ENCODE measurements around the gene ZC2HC1B. TPM values are rescaled to one million over a fixed set of nuclear protein-coding genes. Genes with fewer than 3 reads are reported as not detected.
"Not testable (repeated sequence)": the region's sequence is repeated elsewhere in the genome, so short reads cannot be mapped to it uniquely, and the experiment has no call there.

ZC2HC1B gene
- polyA plus RNA-seq, 1 donor = not detected

- 80% methylated on average over 1 of the region's 7 CpGs for WGBS (ENCODE audit: insufficient coverage, low lambda C conversion rate)
Observed at GRCh38 chr6:143884216-143884900, 20.1 kb downstream of the ZC2HC1B start.

GRCh38 chr6:143885116-143885515 lies 20.8 kb downstream of the ZC2HC1B start:
- Histone ChIP-seq H3K27ac (ENCODE audit: low read length) (no peak overlapping the region), H3K4me3 (ENCODE audit: low read length) (no peak overlapping the region), H3K27me3 (ENCODE audit: control insufficient read depth, insufficient read depth, low read length) (no peaks in the 10 kb centered on the region), H3K36me3 (ENCODE audit: control insufficient read depth, insufficient read depth, low read length) (no peaks in the 10 kb centered on the region), H3K9me3 (ENCODE audit: control insufficient read depth, low read depth, low read length) (no peaks in the 10 kb centered on the region), H3K4me1 (ENCODE audit: control insufficient read depth, insufficient read depth, low read length) (no peaks in the 10 kb centered on the region)
- no CpG with 5 or more reads among the region's 1 CpG for WGBS (ENCODE audit: insufficient coverage, low lambda C conversion rate)
- DNase-seq = no peak

More at GRCh38 chr6:143884216-143884900, 20.1 kb downstream of the ZC2HC1B start:
- DNase-seq = no peak
- Histone ChIP-seq H3K9me3 (ENCODE audit: control insufficient read depth, low read depth, low read length) (no peaks in the 10 kb centered on the region), H3K27ac (ENCODE audit: low read length) (no peak overlapping the region), H3K4me1 (ENCODE audit: control insufficient read depth, insufficient read depth, low read length) (no peaks in the 10 kb centered on the region), H3K4me3 (ENCODE audit: low read length) (no peak overlapping the region), H3K27me3 (ENCODE audit: control insufficient read depth, insufficient read depth, low read length) (no peaks in the 10 kb centered on the region), H3K36me3 (ENCODE audit: control insufficient read depth, insufficient read depth, low read length) (no peaks in the 10 kb centered on the region)

GRCh38 chr6:143894655-143895054 lies 30.4 kb downstream of the ZC2HC1B start:
- H3K9me3 ChIP-seq (ENCODE audit: control insufficient read depth, low read depth, low read length) = no peaks in the 10 kb centered on the region
- no peak overlapping the region for H3K4me3 ChIP-seq (ENCODE audit: low read length)
- H3K27ac ChIP-seq (ENCODE audit: low read length) = no peak overlapping the region
- H3K27me3 ChIP-seq (ENCODE audit: control insufficient read depth, insufficient read depth, low read length) = no peaks in the 10 kb centered on the region
- no peak for DNase-seq
- H3K36me3 ChIP-seq (ENCODE audit: control insufficient read depth, insufficient read depth, low read length) = no peaks in the 10 kb centered on the region
- whole genome bisulfite sequencing (ENCODE audit: insufficient coverage, low lambda C conversion rate) = 80% methylated on average over 1 of the region's 1 CpG
- H3K4me1 ChIP-seq (ENCODE audit: control insufficient read depth, insufficient read depth, low read length) = no peaks in the 10 kb centered on the region

- Histone ChIP-seq H3K27me3 (ENCODE audit: control insufficient read depth, insufficient read depth, low read length) (no peaks in the 10 kb centered on the region), H3K27ac (ENCODE audit: low read length) (no peak overlapping the region), H3K9me3 (ENCODE audit: control insufficient read depth, low read depth, low read length) (no peaks in the 10 kb centered on the region), H3K4me3 (ENCODE audit: low read length) (no peak overlapping the region), H3K36me3 (ENCODE audit: control insufficient read depth, insufficient read depth, low read length) (no peaks in the 10 kb centered on the region), H3K4me1 (ENCODE audit: control insufficient read depth, insufficient read depth, low read length) (no peaks in the 10 kb centered on the region)
- peak in 1 of 2 donors; percentile 53 for DNase-seq
- WGBS (ENCODE audit: insufficient coverage, low lambda C conversion rate) = no CpG with 5 or more reads among the region's 3 CpGs
Observed at GRCh38 chr6:143896126-143896860, 32.0 kb downstream of the ZC2HC1B start.

GRCh38 chr6:143900358-143900757 lies 36.1 kb downstream of the ZC2HC1B start:
- DNase-seq = no peak
- 100% methylated on average over 1 of the region's 2 CpGs for WGBS (ENCODE audit: insufficient coverage, low lambda C conversion rate)
- H3K9me3 ChIP-seq (ENCODE audit: control insufficient read depth, low read depth, low read length) = no peaks in the 10 kb centered on the region
- no peaks in the 10 kb centered on the region for H3K27me3 ChIP-seq (ENCODE audit: control insufficient read depth, insufficient read depth, low read length)
- no peaks in the 10 kb centered on the region for H3K36me3 ChIP-seq (ENCODE audit: control insufficient read depth, insufficient read depth, low read length)
- no peaks in the 10 kb centered on the region for H3K4me1 ChIP-seq (ENCODE audit: control insufficient read depth, insufficient read depth, low read length)
- no peak overlapping the region for H3K27ac ChIP-seq (ENCODE audit: low read length)
- H3K4me3 ChIP-seq (ENCODE audit: low read length) = no peak overlapping the region

- Histone ChIP-seq H3K27ac (ENCODE audit: low read length) (peak overlapping the region; percentile 28), H3K36me3 (ENCODE audit: control insufficient read depth, insufficient read depth, low read length) (no peaks in the 10 kb centered on the region), H3K27me3 (ENCODE audit: control insufficient read depth, insufficient read depth, low read length) (no peaks in the 10 kb centered on the region), H3K9me3 (ENCODE audit: control insufficient read depth, low read depth, low read length) (no peaks in the 10 kb centered on the region), H3K4me3 (ENCODE audit: low read length) (no peak overlapping the region), H3K4me1 (ENCODE audit: control insufficient read depth, insufficient read depth, low read length) (no peaks in the 10 kb centered on the region)
- DNase-seq = peak; percentile 24 to 30
- 80% methylated on average over 1 of the region's 6 CpGs for WGBS (ENCODE audit: insufficient coverage, low lambda C conversion rate)
Observed at GRCh38 chr6:143901885-143902750, 37.8 kb downstream of the ZC2HC1B start.

GRCh38 chr6:143902827-143903226 lies 38.6 kb downstream of the ZC2HC1B start:
- Histone ChIP-seq H3K36me3 (ENCODE audit: control insufficient read depth, insufficient read depth, low read length) (no peaks in the 10 kb centered on the region), H3K4me1 (ENCODE audit: control insufficient read depth, insufficient read depth, low read length) (no peaks in the 10 kb centered on the region), H3K9me3 (ENCODE audit: control insufficient read depth, low read depth, low read length) (no peaks in the 10 kb centered on the region), H3K27ac (ENCODE audit: low read length) (no peak overlapping the region), H3K27me3 (ENCODE audit: control insufficient read depth, insufficient read depth, low read length) (no peaks in the 10 kb centered on the region), H3K4me3 (ENCODE audit: low read length) (no peak overlapping the region)
- DNase-seq = no peak
- WGBS (ENCODE audit: insufficient coverage, low lambda C conversion rate) = no CpG with 5 or more reads among the region's 2 CpGs

GRCh38 chr6:143911028-143911427 lies 46.8 kb downstream of the ZC2HC1B start:
- Histone ChIP-seq H3K27ac (ENCODE audit: low read length) (no peak overlapping the region), H3K4me1 (ENCODE audit: control insufficient read depth, insufficient read depth, low read length) (no peaks in the 10 kb centered on the region), H3K9me3 (ENCODE audit: control insufficient read depth, low read depth, low read length) (peaks cover 4% of the 10 kb centered on the region), H3K27me3 (ENCODE audit: control insufficient read depth, insufficient read depth, low read length) (no peaks in the 10 kb centered on the region), H3K4me3 (ENCODE audit: low read length) (no peak overlapping the region), H3K36me3 (ENCODE audit: control insufficient read depth, insufficient read depth, low read length) (no peaks in the 10 kb centered on the region)
- 100% methylated on average over 1 of the region's 1 CpG for WGBS (ENCODE audit: insufficient coverage, low lambda C conversion rate)
- no peak for DNase-seq

GRCh38 chr6:143912671-143913070 lies 48.4 kb downstream of the ZC2HC1B start:
- Histone ChIP-seq H3K9me3 (ENCODE audit: control insufficient read depth, low read depth, low read length) (peaks cover 4% of the 10 kb centered on the region), H3K4me3 (ENCODE audit: low read length) (no peak overlapping the region), H3K4me1 (ENCODE audit: control insufficient read depth, insufficient read depth, low read length) (no peaks in the 10 kb centered on the region), H3K27me3 (ENCODE audit: control insufficient read depth, insufficient read depth, low read length) (no peaks in the 10 kb centered on the region), H3K36me3 (ENCODE audit: control insufficient read depth, insufficient read depth, low read length) (no peaks in the 10 kb centered on the region), H3K27ac (ENCODE audit: low read length) (no peak overlapping the region)
- no CpG with 5 or more reads among the region's 1 CpG for WGBS (ENCODE audit: insufficient coverage, low lambda C conversion rate)
- DNase-seq = no peak

GRCh38 chr6:143917026-143917425 lies 52.8 kb downstream of the ZC2HC1B start:
- not testable (repeated sequence) for DNase-seq; H3K27me3 ChIP-seq (ENCODE audit: control insufficient read depth, insufficient read depth, low read length); H3K27ac ChIP-seq (ENCODE audit: low read length); H3K4me1 ChIP-seq (ENCODE audit: control insufficient read depth, insufficient read depth, low read length); H3K36me3 ChIP-seq (ENCODE audit: control insufficient read depth, insufficient read depth, low read length); H3K9me3 ChIP-seq (ENCODE audit: control insufficient read depth, low read depth, low read length); H3K4me3 ChIP-seq (ENCODE audit: low read length)
- 88% methylated on average over 3 of the region's 4 CpGs for WGBS (ENCODE audit: insufficient coverage, low lambda C conversion rate)
